ENCODE measurements around the gene PRSS12. TPM values are rescaled to one million over a fixed set of nuclear protein-coding genes. Genes with fewer than 3 reads are reported as not detected.

PRSS12 gene
- polyA plus RNA-seq, 1 donor = 2.3 TPM

GRCh38 chr4:118290951-118291350 is 61.9 kb downstream of the PRSS12 start:
- no peak overlapping the region for H3K4me3 ChIP-seq (ENCODE audit: low read length)
- no CpG with 5 or more reads among the region's 2 CpGs for WGBS (ENCODE audit: insufficient coverage, low lambda C conversion rate)
- H3K4me1 ChIP-seq (ENCODE audit: control insufficient read depth, insufficient read depth, low read length) = no peaks in the 10 kb centered on the region
- H3K36me3 ChIP-seq (ENCODE audit: control insufficient read depth, insufficient read depth, low read length) = no peaks in the 10 kb centered on the region
- DNase-seq = no peak
- no peaks in the 10 kb centered on the region for H3K27me3 ChIP-seq (ENCODE audit: control insufficient read depth, insufficient read depth, low read length)
- H3K9me3 ChIP-seq (ENCODE audit: control insufficient read depth, low read depth, low read length) = no peaks in the 10 kb centered on the region
- H3K27ac ChIP-seq (ENCODE audit: low read length) = no peak overlapping the region

DNA sequence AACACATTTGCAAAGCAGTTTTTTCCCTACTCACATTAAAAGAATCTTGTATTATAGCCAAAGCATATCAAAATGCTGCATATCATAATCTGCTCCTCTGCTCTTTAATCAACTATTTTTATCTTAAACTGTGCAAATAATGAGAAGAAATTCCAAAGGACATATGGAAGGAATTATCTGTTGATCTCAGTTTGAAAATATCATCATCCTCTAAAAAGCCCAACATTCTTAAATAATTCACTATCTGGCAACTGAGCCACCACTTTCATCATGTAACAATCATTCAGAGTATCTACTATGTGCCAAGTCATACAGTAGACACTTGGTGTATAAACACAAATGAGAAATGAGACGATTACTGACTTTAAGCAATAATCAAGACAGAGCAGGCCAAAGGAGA is 63.0 kb downstream of the PRSS12 start:
- H3K4me1 ChIP-seq (ENCODE audit: control insufficient read depth, insufficient read depth, low read length) = no peaks in the 10 kb centered on the region
- no peak overlapping the region for H3K27ac ChIP-seq (ENCODE audit: low read length)
- no peaks in the 10 kb centered on the region for H3K36me3 ChIP-seq (ENCODE audit: control insufficient read depth, insufficient read depth, low read length)
- no peaks in the 10 kb centered on the region for H3K9me3 ChIP-seq (ENCODE audit: control insufficient read depth, low read depth, low read length)
- DNase-seq = no peak
- H3K27me3 ChIP-seq (ENCODE audit: control insufficient read depth, insufficient read depth, low read length) = no peaks in the 10 kb centered on the region
- 80% methylated on average over 1 of the region's 1 CpG for WGBS (ENCODE audit: insufficient coverage, low lambda C conversion rate)
- H3K4me3 ChIP-seq (ENCODE audit: low read length) = no peak overlapping the region

GRCh38 chr4:118287711-118288451 is 64.9 kb downstream of the PRSS12 start:
- peaks cover 1% of the 10 kb centered on the region for H3K36me3 ChIP-seq (ENCODE audit: control insufficient read depth, insufficient read depth, low read length)
- no peaks in the 10 kb centered on the region for H3K4me1 ChIP-seq (ENCODE audit: control insufficient read depth, insufficient read depth, low read length)
- no peak overlapping the region for H3K4me3 ChIP-seq (ENCODE audit: low read length)
- no peaks in the 10 kb centered on the region for H3K27me3 ChIP-seq (ENCODE audit: control insufficient read depth, insufficient read depth, low read length)
- no peak overlapping the region for H3K27ac ChIP-seq (ENCODE audit: low read length)
- no peaks in the 10 kb centered on the region for H3K9me3 ChIP-seq (ENCODE audit: control insufficient read depth, low read depth, low read length)
- DNase-seq = no peak
- no CpG with 5 or more reads among the region's 2 CpGs for WGBS (ENCODE audit: insufficient coverage, low lambda C conversion rate)

DNA sequence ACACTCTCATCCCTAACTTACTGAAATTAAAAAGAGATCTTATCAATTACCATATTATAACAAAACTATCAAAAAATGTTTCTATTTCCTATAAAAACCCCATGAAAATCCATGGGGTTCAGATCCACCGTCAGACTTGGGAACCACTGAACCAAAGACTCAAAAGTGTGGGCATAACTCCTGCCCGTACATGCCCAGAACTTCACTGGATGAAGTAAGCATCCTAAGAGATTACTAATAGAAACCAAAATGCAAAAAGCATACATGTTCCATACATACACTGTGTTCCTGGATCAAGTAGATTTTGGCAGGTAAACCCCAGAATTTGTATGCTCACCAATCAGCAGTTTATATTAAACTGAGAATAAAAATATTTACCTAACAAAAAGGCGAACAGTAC is 66.1 kb downstream of the PRSS12 start:
- WGBS (ENCODE audit: insufficient coverage, low lambda C conversion rate) = 86% methylated on average over 1 of the region's 3 CpGs
- no peak for DNase-seq
- H3K4me1 ChIP-seq (ENCODE audit: control insufficient read depth, insufficient read depth, low read length) = no peaks in the 10 kb centered on the region

DNA sequence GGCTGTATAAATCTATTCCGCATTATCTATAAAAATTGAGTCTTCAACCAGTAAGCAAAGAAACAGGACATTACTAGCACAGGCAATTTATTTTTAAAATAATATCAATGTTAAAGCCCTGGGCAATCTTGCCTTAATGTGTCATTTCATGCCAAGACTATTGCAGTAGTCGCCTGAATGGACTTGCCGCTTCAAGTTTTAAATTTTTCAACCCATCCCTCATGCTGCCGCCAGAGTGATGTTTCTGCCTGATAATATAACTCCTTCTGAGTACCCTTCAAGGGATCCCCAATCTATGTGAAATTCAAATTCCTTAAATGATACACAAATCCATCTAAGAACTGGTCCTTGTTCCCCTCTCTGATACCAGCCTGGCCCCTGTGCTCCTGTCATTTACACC is 66.9 kb downstream of the PRSS12 start:
- peaks cover 11% of the 10 kb centered on the region for H3K36me3 ChIP-seq (ENCODE audit: control insufficient read depth, insufficient read depth, low read length)
- H3K9me3 ChIP-seq (ENCODE audit: control insufficient read depth, low read depth, low read length) = no peaks in the 10 kb centered on the region
- no CpG with 5 or more reads among the region's 4 CpGs for WGBS (ENCODE audit: insufficient coverage, low lambda C conversion rate)

More for the DNA sequence above, 66.1 kb downstream of the PRSS12 start:
- no peak overlapping the region for H3K4me3 ChIP-seq (ENCODE audit: low read length)
- no peak overlapping the region for H3K27ac ChIP-seq (ENCODE audit: low read length)
- H3K36me3 ChIP-seq (ENCODE audit: control insufficient read depth, insufficient read depth, low read length) = peaks cover 9% of the 10 kb centered on the region
- no peaks in the 10 kb centered on the region for H3K27me3 ChIP-seq (ENCODE audit: control insufficient read depth, insufficient read depth, low read length)
- no peaks in the 10 kb centered on the region for H3K9me3 ChIP-seq (ENCODE audit: control insufficient read depth, low read depth, low read length)

GRCh38 chr4:118284169-118284568 is 68.6 kb downstream of the PRSS12 start:
- Histone ChIP-seq H3K9me3 (ENCODE audit: control insufficient read depth, low read depth, low read length) (no peaks in the 10 kb centered on the region), H3K27me3 (ENCODE audit: control insufficient read depth, insufficient read depth, low read length) (no peaks in the 10 kb centered on the region), H3K27ac (ENCODE audit: low read length) (no peak overlapping the region), H3K4me1 (ENCODE audit: control insufficient read depth, insufficient read depth, low read length) (peaks cover 7% of the 10 kb centered on the region), H3K4me3 (ENCODE audit: low read length) (no peak overlapping the region), H3K36me3 (ENCODE audit: control insufficient read depth, insufficient read depth, low read length) (peaks cover 16% of the 10 kb centered on the region)
- DNase-seq = no peak
- WGBS (ENCODE audit: insufficient coverage, low lambda C conversion rate) = 100% methylated on average over 1 of the region's 3 CpGs

More for the DNA sequence above, 66.9 kb downstream of the PRSS12 start:
- peaks cover 2% of the 10 kb centered on the region for H3K4me1 ChIP-seq (ENCODE audit: control insufficient read depth, insufficient read depth, low read length)
- H3K27me3 ChIP-seq (ENCODE audit: control insufficient read depth, insufficient read depth, low read length) = no peaks in the 10 kb centered on the region
- no peak for DNase-seq
- H3K4me3 ChIP-seq (ENCODE audit: low read length) = no peak overlapping the region
- H3K27ac ChIP-seq (ENCODE audit: low read length) = no peak overlapping the region

- Histone ChIP-seq H3K36me3 (ENCODE audit: control insufficient read depth, insufficient read depth, low read length) (peaks cover 16% of the 10 kb centered on the region), H3K27me3 (ENCODE audit: control insufficient read depth, insufficient read depth, low read length) (no peaks in the 10 kb centered on the region), H3K27ac (ENCODE audit: low read length) (no peak overlapping the region), H3K9me3 (ENCODE audit: control insufficient read depth, low read depth, low read length) (no peaks in the 10 kb centered on the region), H3K4me1 (ENCODE audit: control insufficient read depth, insufficient read depth, low read length) (peaks cover 8% of the 10 kb centered on the region), H3K4me3 (ENCODE audit: low read length) (no peak overlapping the region)
- DNase-seq = no peak
- WGBS (ENCODE audit: insufficient coverage, low lambda C conversion rate) = no CpG with 5 or more reads among the region's 4 CpGs
These were observed 70.1 kb downstream of the PRSS12 start for GRCh38 chr4:118282692-118283091.

DNA sequence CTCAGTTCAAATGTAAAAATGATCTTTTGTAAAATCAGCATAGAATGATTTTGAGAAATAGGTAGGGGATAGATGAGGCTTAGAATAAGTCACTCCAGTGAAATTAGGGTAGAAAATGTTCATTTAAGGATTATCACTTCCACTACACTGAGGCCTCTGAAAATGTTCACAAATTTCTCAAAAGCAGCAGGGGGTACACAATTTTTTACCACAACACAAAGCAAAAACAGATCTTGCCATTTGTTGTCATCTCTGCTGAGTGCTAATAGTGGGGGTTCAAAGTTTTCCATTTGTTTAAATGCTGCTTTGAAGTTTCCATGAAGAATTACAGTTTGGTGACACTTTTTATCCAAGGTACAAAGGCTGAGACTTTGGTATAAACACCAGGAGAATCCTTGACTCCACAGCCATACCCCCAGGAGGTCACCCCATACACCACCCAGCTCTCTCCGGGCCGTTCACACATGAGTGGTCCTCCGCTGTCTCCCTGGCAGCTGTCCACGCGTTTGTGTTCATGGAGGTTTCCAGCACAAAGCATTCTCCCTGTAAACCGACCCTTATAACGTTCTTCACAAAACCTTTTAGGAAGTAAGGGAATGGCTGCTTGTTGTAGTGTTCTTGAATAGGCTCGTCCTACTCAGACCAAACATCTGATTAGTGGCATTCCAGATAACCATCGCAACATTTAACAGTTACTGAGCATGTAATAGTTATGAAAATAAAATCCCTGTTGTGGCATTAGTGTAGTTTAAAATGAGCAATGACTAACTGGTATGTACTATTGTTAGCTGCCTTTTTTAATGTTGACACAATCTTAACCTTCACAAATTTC is 71.0 kb downstream of the PRSS12 start:
- Histone ChIP-seq H3K4me1 (ENCODE audit: control insufficient read depth, insufficient read depth, low read length) (peaks cover 17% of the 10 kb centered on the region), H3K4me3 (ENCODE audit: low read length) (no peak overlapping the region), H3K36me3 (ENCODE audit: control insufficient read depth, insufficient read depth, low read length) (peaks cover 16% of the 10 kb centered on the region), H3K27me3 (ENCODE audit: control insufficient read depth, insufficient read depth, low read length) (no peaks in the 10 kb centered on the region), H3K27ac (ENCODE audit: low read length) (no peak overlapping the region), H3K9me3 (ENCODE audit: control insufficient read depth, low read depth, low read length) (no peaks in the 10 kb centered on the region)
- 25% methylated on average over 2 of the region's 9 CpGs for WGBS (ENCODE audit: insufficient coverage, low lambda C conversion rate)
- DNase-seq = no peak

GRCh38 chr4:118280501-118281218 is 72.1 kb downstream of the PRSS12 start:
- Histone ChIP-seq H3K36me3 (ENCODE audit: control insufficient read depth, insufficient read depth, low read length) (peaks cover 16% of the 10 kb centered on the region), H3K9me3 (ENCODE audit: control insufficient read depth, low read depth, low read length) (no peaks in the 10 kb centered on the region), H3K4me1 (ENCODE audit: control insufficient read depth, insufficient read depth, low read length) (peaks cover 24% of the 10 kb centered on the region), H3K27me3 (ENCODE audit: control insufficient read depth, insufficient read depth, low read length) (no peaks in the 10 kb centered on the region), H3K4me3 (ENCODE audit: low read length) (peak overlapping the region; percentile 80), H3K27ac (ENCODE audit: low read length) (peak overlapping the region; percentile 44)
- no CpG with 5 or more reads among the region's 2 CpGs for WGBS (ENCODE audit: insufficient coverage, low lambda C conversion rate)
- peak; percentile 49 to 69 for DNase-seq

DNA sequence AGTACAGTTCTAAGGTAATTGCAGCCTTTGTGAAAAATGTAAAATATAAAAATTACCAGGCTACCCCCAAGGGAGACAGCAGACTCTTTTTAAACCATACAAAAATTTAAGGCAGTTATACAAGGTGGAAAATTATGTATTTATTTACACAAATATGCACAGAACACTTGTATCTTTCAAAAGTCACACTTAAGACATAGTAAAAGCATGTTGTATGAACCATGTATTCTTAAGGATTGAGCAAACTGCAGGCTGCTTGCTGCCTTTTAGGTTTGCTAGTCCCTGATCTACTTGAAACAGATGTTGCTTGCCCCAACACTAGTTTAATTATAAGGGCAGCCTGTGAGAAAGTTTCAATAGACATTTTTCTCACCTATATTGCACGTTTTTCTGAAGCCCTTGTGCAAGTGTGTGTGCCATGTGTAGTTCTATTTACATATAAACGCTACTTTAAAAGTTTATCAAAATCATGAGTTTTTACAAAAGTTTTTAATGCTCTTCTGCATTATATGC is 72.8 kb downstream of the PRSS12 start:
- H3K4me1 ChIP-seq (ENCODE audit: control insufficient read depth, insufficient read depth, low read length) = peaks cover 26% of the 10 kb centered on the region
- WGBS (ENCODE audit: insufficient coverage, low lambda C conversion rate) = no CpG with 5 or more reads among the region's 2 CpGs
- peak overlapping the region; percentile 85 for H3K27ac ChIP-seq (ENCODE audit: low read length)
- no peak for DNase-seq
- H3K36me3 ChIP-seq (ENCODE audit: control insufficient read depth, insufficient read depth, low read length) = peaks cover 16% of the 10 kb centered on the region
- peak overlapping the region; percentile 80 for H3K4me3 ChIP-seq (ENCODE audit: low read length)
- H3K27me3 ChIP-seq (ENCODE audit: control insufficient read depth, insufficient read depth, low read length) = no peaks in the 10 kb centered on the region
- peaks cover 5% of the 10 kb centered on the region for H3K9me3 ChIP-seq (ENCODE audit: control insufficient read depth, low read depth, low read length)

All from large intestine (tissue), 3 donors.